ENCODE results near the gene LRP1-AS.
A peak's percentile ranks its signal among the peaks of the same experiment; 100 is the strongest.

LRP1-AS gene

GRCh38 chr12:57187222-57188089 is 40.0 kb upstream of the LRP1-AS start:
- TF ChIP-seq, protein P1, sequence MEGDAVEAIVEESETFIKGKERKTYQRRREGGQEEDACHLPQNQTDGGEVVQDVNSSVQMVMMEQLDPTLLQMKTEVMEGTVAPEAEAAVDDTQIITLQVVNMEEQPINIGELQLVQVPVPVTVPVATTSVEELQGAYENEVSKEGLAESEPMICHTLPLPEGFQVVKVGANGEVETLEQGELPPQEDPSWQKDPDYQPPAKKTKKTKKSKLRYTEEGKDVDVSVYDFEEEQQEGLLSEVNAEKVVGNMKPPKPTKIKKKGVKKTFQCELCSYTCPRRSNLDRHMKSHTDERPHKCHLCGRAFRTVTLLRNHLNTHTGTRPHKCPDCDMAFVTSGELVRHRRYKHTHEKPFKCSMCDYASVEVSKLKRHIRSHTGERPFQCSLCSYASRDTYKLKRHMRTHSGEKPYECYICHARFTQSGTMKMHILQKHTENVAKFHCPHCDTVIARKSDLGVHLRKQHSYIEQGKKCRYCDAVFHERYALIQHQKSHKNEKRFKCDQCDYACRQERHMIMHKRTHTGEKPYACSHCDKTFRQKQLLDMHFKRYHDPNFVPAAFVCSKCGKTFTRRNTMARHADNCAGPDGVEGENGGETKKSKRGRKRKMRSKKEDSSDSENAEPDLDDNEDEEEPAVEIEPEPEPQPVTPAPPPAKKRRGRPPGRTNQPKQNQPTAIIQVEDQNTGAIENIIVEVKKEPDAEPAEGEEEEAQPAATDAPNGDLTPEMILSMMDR (IDR thresholded peaks at IDR 0.05; ENCODE audit: low read length, missing control alignments) = no peak
- no peak for DNase-seq (ENCODE audit: low read depth)
- H3K4me3 ChIP-seq (replicated peaks; ENCODE audit: low read depth, low read length) = no peak overlapping the region

GRCh38 chr12:57185906-57186508 is 38.6 kb upstream of the LRP1-AS start:
- no peak overlapping the region for H3K4me3 ChIP-seq (replicated peaks; ENCODE audit: low read depth, low read length)
- TF ChIP-seq, protein P1 (IDR thresholded peaks at IDR 0.05; ENCODE audit: low read length, missing control alignments) = no peak
- DNase-seq (ENCODE audit: low read depth) = no peak

- no peak for DNase-seq (ENCODE audit: low read depth)
- H3K4me3 ChIP-seq (replicated peaks; ENCODE audit: low read depth, low read length) = no peak overlapping the region
- TF ChIP-seq, protein P1 (IDR thresholded peaks at IDR 0.05; ENCODE audit: low read length, missing control alignments) = no peak
Measured at GRCh38 chr12:57185403-57185802, 38.0 kb upstream of the LRP1-AS start.

GRCh38 chr12:57183939-57184725 is 36.7 kb upstream of the LRP1-AS start:
- no peak for DNase-seq (ENCODE audit: low read depth)
- no peak overlapping the region for H3K4me3 ChIP-seq (replicated peaks; ENCODE audit: low read depth, low read length)
- TF ChIP-seq, protein P1 (IDR thresholded peaks at IDR 0.05; ENCODE audit: low read length, missing control alignments) = no peak

- TF ChIP-seq, protein P1 (IDR thresholded peaks at IDR 0.05; ENCODE audit: low read length, missing control alignments) = peak; percentile 84
- peak; percentile 67 for DNase-seq (ENCODE audit: low read depth)
- H3K4me3 ChIP-seq (replicated peaks; ENCODE audit: low read depth, low read length) = no peak overlapping the region
Measured at GRCh38 chr12:57182918-57183575, 35.6 kb upstream of the LRP1-AS start.

DNA sequence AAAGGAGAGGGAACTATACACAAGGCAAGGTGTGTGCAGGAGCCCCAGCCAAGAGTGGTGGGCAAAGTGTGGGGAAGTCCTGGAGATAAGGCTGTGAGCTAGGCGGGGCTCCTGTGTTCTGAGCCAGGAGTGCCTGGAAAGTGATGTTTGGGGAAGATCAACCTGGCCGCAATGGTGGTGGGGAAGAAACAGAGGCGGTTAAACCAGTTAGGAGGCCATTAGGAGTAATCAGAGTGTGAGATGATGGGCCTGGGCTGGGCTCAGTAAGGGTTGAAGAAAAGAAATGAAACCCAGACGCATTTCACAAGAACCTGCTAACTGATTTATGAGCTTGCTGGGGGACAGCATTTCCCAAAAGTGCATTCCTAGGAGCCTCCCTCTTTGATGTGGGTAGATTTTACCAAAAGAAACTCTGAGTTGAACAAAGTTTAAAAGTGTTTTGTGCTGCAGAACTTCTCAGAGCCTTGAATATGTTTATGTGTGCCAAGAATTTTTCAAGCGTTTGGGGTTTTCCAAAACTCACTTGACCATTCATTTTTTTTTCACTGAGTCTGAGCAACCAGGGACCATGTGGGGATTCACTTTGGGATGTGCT is 34.2 kb upstream of the LRP1-AS start:
- no peak overlapping the region for H3K4me3 ChIP-seq (replicated peaks; ENCODE audit: low read depth, low read length)
- TF ChIP-seq, protein P1 (IDR thresholded peaks at IDR 0.05; ENCODE audit: low read length, missing control alignments) = no peak
- no peak for DNase-seq (ENCODE audit: low read depth)

All from fibroblast of pulmonary artery (primary cell).